ENCODE data around the gene DOCK11. TPM values are rescaled to one million over a fixed set of nuclear protein-coding genes. Genes with fewer than 3 reads are reported as not detected.
A peak's percentile ranks its signal among the peaks of the same experiment; 100 is the strongest.

The DOCK11 gene
- polyA plus RNA-seq, 3 donors, result 20.8 to 39.7 (median 34.8) TPM

DNA sequence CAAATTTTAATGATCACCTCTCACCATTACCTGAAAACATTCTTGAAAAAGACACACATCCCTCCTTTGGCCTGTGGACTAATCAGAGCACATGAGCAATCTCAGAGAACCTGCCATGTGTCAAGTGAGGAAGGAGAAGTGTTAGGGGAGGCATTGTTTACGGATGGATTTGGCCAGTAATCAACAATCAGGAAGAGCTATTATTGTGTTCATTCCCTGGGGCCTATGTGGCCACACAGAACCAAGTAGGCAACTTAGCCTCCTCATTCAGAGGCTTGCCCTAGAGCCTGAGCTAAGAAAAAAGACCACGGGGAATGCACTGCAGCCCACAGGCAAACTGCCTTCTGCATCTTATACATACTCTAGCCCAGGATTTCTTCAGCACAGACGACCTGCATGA is 40.6 kb upstream of the DOCK11 start:
- Histone ChIP-seq H2AFZ (ENCODE audit: insufficient read depth, low read depth, low read length, poor library complexity, severe bottlenecking) (no peak overlapping the region), H3K4me3 (replicated peaks in 1 of 3; ENCODE audit: low read depth in 2 of 3, low read length in 3 of 3) (no peak overlapping the region), H3K36me3 (replicated peaks in 1 of 2; ENCODE audit: control insufficient read depth in 1 of 2, insufficient read depth in 2 of 2, low read length in 2 of 2) (peaks cover 0 to 19% of the 10 kb centered on the region in 2 donors), H3K27ac (ENCODE audit: low read depth in 1 of 2, low read length in 2 of 2) (no peak overlapping the region), H3K9ac (ENCODE audit: insufficient read depth, low read length, poor library complexity, severe bottlenecking) (no peak overlapping the region), H3K27me3 (ENCODE audit: control insufficient read depth in 2 of 2, insufficient read depth in 2 of 2, low read length in 2 of 2) (no peaks in the 10 kb centered on the region), H3K9me3 (replicated peaks in 1 of 2; ENCODE audit: control insufficient read depth in 1 of 2, insufficient read depth in 1 of 2, low read length in 2 of 2) (no peaks in the 10 kb centered on the region), H4K20me1 (ENCODE audit: insufficient read depth, low read length) (no peaks in the 10 kb centered on the region), H3K4me2 (replicated peaks; ENCODE audit: extremely low read depth, low read length, poor library complexity, severe bottlenecking) (no peak overlapping the region), H3K79me2 (ENCODE audit: insufficient read depth, low read length) (no peaks in the 10 kb centered on the region), H3K4me1 (ENCODE audit: control insufficient read depth in 1 of 2, insufficient read depth in 2 of 2, low read length in 2 of 2) (no peaks in the 10 kb centered on the region)
- H3K9me3 Mint-ChIP-seq, result peaks cover 0 to 5% (median 0%) of the 10 kb centered on the region in 7 donors
- no peak overlapping the region for H3K4me3 Mint-ChIP-seq
- intact Hi-C loops (cut with micrococcal nuclease), result loop anchor here (5.0 to 10.0 kb wide), 2 partner anchors 120 to 147 kb away; no protein-coding TSS in a partner anchor
- H3K27me3 Mint-ChIP-seq (ENCODE audit: low read depth in 3 of 3), result peaks cover 0 to 5% (median 0%) of the 10 kb centered on the region in 3 donors
- TF ChIP-seq CTCF (IDR thresholded peaks at IDR 0.05), result no peak
- H3K36me3 Mint-ChIP-seq, result peaks cover 17 to 19% of the 10 kb centered on the region in 2 donors
- H3K4me1 Mint-ChIP-seq, result peaks cover 3% of the 10 kb centered on the region
- no CpG with 5 or more reads among the region's 3 CpGs for WGBS (ENCODE audit: insufficient coverage)
- H3K27ac Mint-ChIP-seq, result peak overlapping the region in 1 of 7 donors; percentile 75
- no peak for DNase-seq

- peaks cover 8% of the 10 kb centered on the region for H3K4me1 Mint-ChIP-seq
- Histone ChIP-seq H3K4me1 (ENCODE audit: control insufficient read depth in 1 of 2, insufficient read depth in 2 of 2, low read length in 2 of 2) (peaks cover 0 to 4% of the 10 kb centered on the region in 2 donors), H3K79me2 (ENCODE audit: insufficient read depth, low read length) (no peaks in the 10 kb centered on the region), H4K20me1 (ENCODE audit: insufficient read depth, low read length) (no peaks in the 10 kb centered on the region), H3K27me3 (ENCODE audit: control insufficient read depth in 2 of 2, insufficient read depth in 2 of 2, low read length in 2 of 2) (no peaks in the 10 kb centered on the region), H2AFZ (ENCODE audit: insufficient read depth, low read depth, low read length, poor library complexity, severe bottlenecking) (no peak overlapping the region), H3K9ac (ENCODE audit: insufficient read depth, low read length, poor library complexity, severe bottlenecking) (no peak overlapping the region), H3K27ac (ENCODE audit: low read depth in 1 of 2, low read length in 2 of 2) (no peak overlapping the region), H3K4me3 (replicated peaks in 1 of 3; ENCODE audit: low read depth in 2 of 3, low read length in 3 of 3) (no peak overlapping the region), H3K9me3 (replicated peaks in 1 of 2; ENCODE audit: control insufficient read depth in 1 of 2, insufficient read depth in 1 of 2, low read length in 2 of 2) (no peaks in the 10 kb centered on the region), H3K36me3 (replicated peaks in 1 of 2; ENCODE audit: control insufficient read depth in 1 of 2, insufficient read depth in 2 of 2, low read length in 2 of 2) (no peaks in the 10 kb centered on the region), H3K4me2 (replicated peaks; ENCODE audit: extremely low read depth, low read length, poor library complexity, severe bottlenecking) (no peak overlapping the region)
- peak in 2 of 3 donors; percentile 1 to 10 for DNase-seq
- no peak overlapping the region for H3K27ac Mint-ChIP-seq
- TF ChIP-seq CTCF (IDR thresholded peaks at IDR 0.05), result peak; percentile 55
- intact Hi-C loops (cut with micrococcal nuclease), result loop anchor here (5.0 to 10.0 kb wide), 2 partner anchors 115 to 143 kb away; no protein-coding TSS in a partner anchor
- WGBS (ENCODE audit: insufficient coverage), result no CpG with 5 or more reads among the region's 4 CpGs
- H3K27me3 Mint-ChIP-seq (ENCODE audit: low read depth in 3 of 3), result peaks cover 0 to 4% (median 0%) of the 10 kb centered on the region in 3 donors
- no peak overlapping the region for H3K4me3 Mint-ChIP-seq
- H3K36me3 Mint-ChIP-seq, result peaks cover 0 to 3% of the 10 kb centered on the region in 2 donors
- H3K9me3 Mint-ChIP-seq, result peaks cover 0 to 8% (median 0%) of the 10 kb centered on the region in 7 donors
Measured at GRCh38 chrX:118459494-118459893, 36.1 kb upstream of the DOCK11 start.

Data from CD14-positive monocyte (primary cell).